Measurements from ENCODE around the gene EEF1AKMT4. TPM values are rescaled to one million over a fixed set of nuclear protein-coding genes. Genes with fewer than 3 reads are reported as not detected.
A peak's percentile ranks its signal among the peaks of the same experiment; 100 is the strongest.
"Not testable (repeated sequence)": the region's sequence is repeated elsewhere in the genome, so short reads cannot be mapped to it uniquely, and the experiment has no call there.

The EEF1AKMT4 gene
- total and polyA plus RNA-seq, 8 donors: 0.73 to 18.5 (median 6.1) TPM; not detected in 1

GRCh38 chr3:184261854-184262763, 12.6 kb downstream of the EEF1AKMT4 start:
- no peak for TF ChIP-seq EP300 (IDR thresholded peaks at IDR 0.05)
- no peak for TF ChIP-seq POLR2A (IDR thresholded peaks at IDR 0.05)
- TF ChIP-seq, protein P1, sequence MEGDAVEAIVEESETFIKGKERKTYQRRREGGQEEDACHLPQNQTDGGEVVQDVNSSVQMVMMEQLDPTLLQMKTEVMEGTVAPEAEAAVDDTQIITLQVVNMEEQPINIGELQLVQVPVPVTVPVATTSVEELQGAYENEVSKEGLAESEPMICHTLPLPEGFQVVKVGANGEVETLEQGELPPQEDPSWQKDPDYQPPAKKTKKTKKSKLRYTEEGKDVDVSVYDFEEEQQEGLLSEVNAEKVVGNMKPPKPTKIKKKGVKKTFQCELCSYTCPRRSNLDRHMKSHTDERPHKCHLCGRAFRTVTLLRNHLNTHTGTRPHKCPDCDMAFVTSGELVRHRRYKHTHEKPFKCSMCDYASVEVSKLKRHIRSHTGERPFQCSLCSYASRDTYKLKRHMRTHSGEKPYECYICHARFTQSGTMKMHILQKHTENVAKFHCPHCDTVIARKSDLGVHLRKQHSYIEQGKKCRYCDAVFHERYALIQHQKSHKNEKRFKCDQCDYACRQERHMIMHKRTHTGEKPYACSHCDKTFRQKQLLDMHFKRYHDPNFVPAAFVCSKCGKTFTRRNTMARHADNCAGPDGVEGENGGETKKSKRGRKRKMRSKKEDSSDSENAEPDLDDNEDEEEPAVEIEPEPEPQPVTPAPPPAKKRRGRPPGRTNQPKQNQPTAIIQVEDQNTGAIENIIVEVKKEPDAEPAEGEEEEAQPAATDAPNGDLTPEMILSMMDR (IDR thresholded peaks at IDR 0.05): no peak
- no peak for TF ChIP-seq POLR2AphosphoS5 (IDR thresholded peaks at IDR 0.05)
- H3K27me3 ChIP-seq: peaks cover 9 to 95% (median 50%) of the 10 kb centered on the region in 3 donors
- 2 to 3% (median 2%) methylated on average over 40 to 66 of the region's 66 CpGs for WGBS, 5 donors
- no peaks in the 10 kb centered on the region for H3K9me3 ChIP-seq
- H3K4me1 ChIP-seq: peaks cover 30 to 34% (median 32%) of the 10 kb centered on the region in 4 donors
- peaks cover 0 to 16% (median 9%) of the 10 kb centered on the region in 4 donors for H3K36me3 ChIP-seq
- peak in 1 of 2 donors; percentile 65 for DNase-seq
- peak overlapping the region in 1 of 5 donors; percentile 7 for H3K27ac ChIP-seq
- intact Hi-C loops (cut with DNase I; ENCODE audit: low total_unique reads): no loop called here
- peak overlapping the region; percentile 45 to 64 (median 56) for H3K4me3 ChIP-seq

- H3K36me3 ChIP-seq: peaks cover 0 to 11% (median 6%) of the 10 kb centered on the region in 4 donors
- TF ChIP-seq EP300 (IDR thresholded peaks at IDR 0.05): no peak
- TF ChIP-seq, protein P1 (IDR thresholded peaks at IDR 0.05): no peak
- TF ChIP-seq POLR2AphosphoS5 (IDR thresholded peaks at IDR 0.05): no peak
- no peak for TF ChIP-seq POLR2A (IDR thresholded peaks at IDR 0.05)
- H3K9me3 ChIP-seq: no peaks in the 10 kb centered on the region
- intact Hi-C loops (cut with DNase I; ENCODE audit: low total_unique reads): no loop called here
- H3K27ac ChIP-seq: no peak overlapping the region
- WGBS, 5 donors: 16 to 25% (median 17%) methylated on average over 13 to 15 of the region's 15 CpGs
- no peak for DNase-seq
- peaks cover 9 to 94% (median 52%) of the 10 kb centered on the region in 3 donors for H3K27me3 ChIP-seq
- H3K4me3 ChIP-seq: peak overlapping the region in 3 of 4 donors; percentile 45 to 64 (median 63)
- peaks cover 30 to 34% (median 32%) of the 10 kb centered on the region in 4 donors for H3K4me1 ChIP-seq
Measured at GRCh38 chr3:184262764-184263179, 13.3 kb downstream of the EEF1AKMT4 start.

DNA sequence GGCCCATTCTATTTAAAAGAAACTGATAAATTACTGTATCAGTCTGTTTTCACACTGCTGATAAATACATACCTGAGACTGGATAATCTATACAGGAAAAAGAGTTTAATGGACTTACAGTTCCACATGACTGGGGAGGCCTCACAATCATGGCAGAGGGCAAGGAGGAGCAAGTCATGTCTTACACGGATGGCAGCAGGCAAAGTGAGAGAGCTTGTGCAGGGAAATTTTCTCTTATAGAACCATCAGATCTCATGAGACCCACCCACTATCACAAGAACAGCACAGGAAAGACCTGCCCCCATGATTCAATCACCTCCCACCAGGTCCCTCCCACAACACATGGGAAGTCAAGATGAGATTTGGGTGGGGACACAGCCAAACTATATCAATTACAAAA, 17.8 kb downstream of the EEF1AKMT4 start:
- H3K27ac ChIP-seq; H3K36me3 ChIP-seq; H3K4me1 ChIP-seq; H3K9me3 ChIP-seq; H3K4me3 ChIP-seq; DNase-seq; intact Hi-C loops (cut with DNase I; ENCODE audit: low total_unique reads): not testable (repeated sequence)
- WGBS, 5 donors: 75 to 93% (median 89%) methylated on average over 1 of the region's 1 CpG
- H3K27me3 ChIP-seq: peaks cover under 1 to 84% (median 21%) of the 10 kb centered on the region in 3 donors

- TF ChIP-seq POLR2A (IDR thresholded peaks at IDR 0.05) (no peak), POLR2AphosphoS5 (IDR thresholded peaks at IDR 0.05) (no peak), EP300 (IDR thresholded peaks at IDR 0.05) (no peak)
- TF ChIP-seq, protein P1 (IDR thresholded peaks at IDR 0.05): no peak
- no peak overlapping the region for H3K4me3 ChIP-seq
- peaks cover 5 to 10% (median 7%) of the 10 kb centered on the region in 4 donors for H3K4me1 ChIP-seq
- no peaks in the 10 kb centered on the region for H3K9me3 ChIP-seq
- intact Hi-C loops (cut with DNase I; ENCODE audit: low total_unique reads): no loop called here
- DNase-seq: no peak
- no peaks in the 10 kb centered on the region for H3K36me3 ChIP-seq
- 30 to 62% (median 50%) methylated on average over 1 of the region's 1 CpG for WGBS, 5 donors
- no peak overlapping the region for H3K27ac ChIP-seq
- H3K27me3 ChIP-seq: peaks cover 5 to 78% (median 25%) of the 10 kb centered on the region in 3 donors
Measured at GRCh38 chr3:184272269-184272668, 22.8 kb downstream of the EEF1AKMT4 start.

Data from stomach (tissue), 9 donors.